Esophagus (tissue), 2 donors: ENCODE results near the gene CCNB2. TPM values are rescaled to one million over a fixed set of nuclear protein-coding genes. Genes with fewer than 3 reads are reported as not detected.

Experiments
- H3K27ac ChIP-seq, 2 donors: one replicate each; pipeline ENCODE4 v1.5.1; 2013; ENCODE audit warnings: low read depth in 2 of 2, mild to moderate bottlenecking in 2 of 2, inconsistent platforms in 1 of 2, low read length in 1 of 2, moderate library complexity in 1 of 2
- H3K27me3 ChIP-seq, 2 donors: one replicate each; pipeline ENCODE4 v1.6.1; 2013; ENCODE audit warnings: low read length in 2 of 2, control low read depth in 1 of 2, mild to moderate bottlenecking in 1 of 2; ENCODE audit not compliant: insufficient read depth in 2 of 2, control insufficient read depth in 1 of 2
- H3K36me3 ChIP-seq, 2 donors: one replicate each; pipeline ENCODE4 v1.6.1; 2013; ENCODE audit warnings: low read length in 1 of 2; ENCODE audit not compliant: control insufficient read depth in 2 of 2, insufficient read depth in 2 of 2
- H3K4me1 ChIP-seq, 2 donors: one replicate each; pipeline ENCODE4 v1.6.1; 2013; ENCODE audit warnings: low read length in 1 of 2; ENCODE audit not compliant: control insufficient read depth in 2 of 2, insufficient read depth in 2 of 2
- H3K4me3 ChIP-seq, 2 donors: one replicate each; pipeline ENCODE4 v1.5.1; 2013; ENCODE audit warnings: low read length in 2 of 2, mild to moderate bottlenecking in 2 of 2, low read depth in 1 of 2, moderate library complexity in 1 of 2
- H3K9me3 ChIP-seq, 2 donors: one replicate each; pipeline ENCODE4 v1.6.1; 2013; ENCODE audit warnings: mild to moderate bottlenecking in 2 of 2, low read depth in 1 of 2, low read length in 1 of 2, moderate library complexity in 1 of 2; ENCODE audit not compliant: control insufficient read depth in 2 of 2, insufficient read depth in 1 of 2
- WGBS, 2 donors: extraction: QIAGEN DNeasy Blood & Tissue Kit; methylation state at CpG; one replicate each; pipeline ENCODE4 v1.1.7; 2013; 5-methylcytosine and 5-hydroxymethylcytosine counted together
- polyA plus RNA-seq, 2 donors: library from polyadenylated mRNA; stranded (reverse); fragments of 200-250 nt; gene quantifications; one replicate each; pipeline ENCODE4 v1.2.3, GENCODE V29; 2013
- donor health status: healthy with polysubstance abuse.
- donor health status: Bipolar disorder and iron deficiency.

Gene CCNB2
- polyA plus RNA-seq, 2 donors = 5.9 to 19.3 TPM

DNA sequence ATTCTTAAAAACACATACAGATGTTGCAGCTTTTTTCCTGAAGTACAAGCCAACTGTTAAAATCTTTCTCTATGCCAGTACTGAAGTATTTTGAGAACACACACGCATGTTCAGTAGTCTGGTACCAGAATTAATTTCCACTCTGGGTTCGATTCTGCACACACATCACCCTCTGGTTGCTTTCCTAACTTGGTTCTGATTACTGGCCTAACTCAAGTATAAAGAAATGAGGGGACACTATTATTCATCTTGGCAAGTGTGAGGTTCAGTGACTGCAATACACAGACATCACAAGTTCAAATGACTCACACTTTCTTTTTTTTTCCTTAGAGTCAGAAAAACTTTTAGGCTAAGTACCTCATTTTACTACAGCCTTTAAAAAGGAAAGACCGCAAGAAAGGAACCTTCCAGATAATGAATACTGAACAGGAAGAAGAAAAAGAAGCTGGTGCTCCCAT, 64.3 kb downstream of the CCNB2 start:
- Histone ChIP-seq H3K9me3 (no peaks in the 10 kb centered on the region), H3K27ac (peak overlapping the region in 1 of 2 donors; percentile 71), H3K27me3 (no peaks in the 10 kb centered on the region), H3K4me3 (no peak overlapping the region), H3K4me1 (peaks cover 8 to 10% of the 10 kb centered on the region in 2 donors), H3K36me3 (no peaks in the 10 kb centered on the region)
- 64 to 75% methylated on average over 3 of the region's 3 CpGs for WGBS, 2 donors

DNA sequence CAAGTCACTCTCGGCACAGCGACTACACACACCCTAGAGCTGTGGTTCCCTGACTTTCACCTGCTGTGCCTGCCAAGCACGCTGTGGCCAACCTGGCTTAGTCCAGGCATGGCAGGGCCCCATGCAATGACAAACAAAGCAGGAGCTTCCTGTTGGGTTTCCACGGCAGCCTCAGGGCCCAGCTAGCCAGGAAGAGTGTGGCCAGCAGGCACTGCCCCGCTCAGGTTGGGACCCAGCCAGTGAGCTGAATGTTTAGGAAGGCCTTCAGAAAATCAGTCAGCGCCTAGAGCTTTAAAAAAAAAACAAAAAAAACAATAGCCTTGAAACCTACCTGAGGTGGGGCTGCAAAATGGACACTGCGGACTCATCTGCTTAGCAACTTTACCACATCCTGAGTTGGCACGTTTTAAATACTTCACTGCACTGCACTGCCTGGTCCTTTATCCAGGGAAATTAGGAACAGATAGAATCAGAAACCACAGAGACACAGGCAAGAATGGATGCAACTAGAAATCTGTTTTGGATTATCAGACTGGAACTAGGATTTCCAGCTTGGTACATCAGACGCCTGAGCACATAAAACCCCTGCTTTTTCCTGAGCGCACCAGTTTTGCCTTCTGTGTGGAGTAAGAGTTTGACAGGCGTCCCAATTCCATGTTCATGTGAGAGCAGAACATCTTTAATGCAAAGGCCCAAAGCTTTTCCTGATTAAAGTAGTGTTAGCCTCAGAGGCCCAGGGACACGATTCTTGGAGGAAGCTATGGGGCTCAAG, 65.5 kb downstream of the CCNB2 start:
- H3K4me1 ChIP-seq = peaks cover 4% of the 10 kb centered on the region in 2 donors
- 51 to 61% methylated on average over 12 of the region's 12 CpGs for WGBS, 2 donors

DNA sequence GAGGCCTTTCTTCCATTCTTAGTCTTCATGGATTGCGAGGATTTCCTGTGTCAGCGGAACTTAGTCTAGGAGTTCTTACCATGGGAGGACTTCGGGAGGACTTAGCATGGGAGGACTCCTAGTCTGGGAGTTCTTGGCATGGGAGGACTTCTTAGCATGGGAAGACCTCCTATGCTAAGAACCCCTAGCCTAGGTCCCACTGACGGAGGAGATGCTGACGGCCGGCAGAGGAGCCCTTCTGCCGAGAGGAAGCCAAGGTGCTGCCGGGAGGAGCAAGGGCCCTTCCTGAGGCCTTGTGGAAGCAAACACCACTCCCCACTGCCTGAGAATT, 66.1 kb downstream of the CCNB2 start:
- no peak overlapping the region for H3K4me3 ChIP-seq
- no peaks in the 10 kb centered on the region for H3K36me3 ChIP-seq
- peak overlapping the region in 1 of 2 donors; percentile 85 for H3K27ac ChIP-seq
- 95 to 97% methylated on average over 8 of the region's 8 CpGs for WGBS, 2 donors
- no peaks in the 10 kb centered on the region for H3K9me3 ChIP-seq
- peaks cover 4% of the 10 kb centered on the region in 2 donors for H3K4me1 ChIP-seq
- no peaks in the 10 kb centered on the region for H3K27me3 ChIP-seq

More for the DNA sequence above, 65.5 kb downstream of the CCNB2 start:
- no peaks in the 10 kb centered on the region for H3K36me3 ChIP-seq
- H3K27me3 ChIP-seq = no peaks in the 10 kb centered on the region
- H3K27ac ChIP-seq = peak overlapping the region; percentile 71 to 85
- H3K4me3 ChIP-seq = no peak overlapping the region
- H3K9me3 ChIP-seq = no peaks in the 10 kb centered on the region

DNA sequence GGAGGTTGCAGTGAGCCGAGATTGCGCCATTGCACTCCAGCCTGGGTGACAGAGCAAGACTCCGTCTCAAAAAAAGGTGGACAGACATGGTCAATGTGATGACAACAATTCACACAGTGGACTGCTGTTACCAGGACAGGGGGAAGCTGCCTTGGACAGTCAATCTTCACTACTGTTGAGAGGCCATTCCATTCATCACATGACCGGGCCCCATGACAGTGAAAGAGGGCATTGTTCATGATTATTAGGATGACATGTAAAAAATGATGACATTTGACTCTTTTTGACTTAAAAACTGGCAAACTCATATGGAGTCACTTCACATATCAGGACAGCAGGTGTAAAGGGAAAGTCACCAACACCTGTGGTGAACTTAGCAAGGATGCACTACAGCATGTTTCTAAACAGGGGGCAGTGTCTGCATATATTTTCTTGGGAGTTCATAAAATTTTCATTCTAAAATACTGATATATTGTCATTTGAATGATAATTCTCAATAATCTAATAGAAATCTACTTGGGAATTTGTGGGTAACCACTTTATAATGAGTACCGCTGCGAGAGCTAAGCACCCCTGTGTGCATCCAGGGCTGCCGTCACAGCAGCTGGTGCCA, 67.4 kb downstream of the CCNB2 start:
- Histone ChIP-seq H3K36me3 (no peaks in the 10 kb centered on the region), H3K9me3 (no peaks in the 10 kb centered on the region), H3K4me1 (peaks cover 0 to 4% of the 10 kb centered on the region in 2 donors), H3K4me3 (no peak overlapping the region), H3K27ac (no peak overlapping the region), H3K27me3 (no peaks in the 10 kb centered on the region)
- WGBS, 2 donors = 97 to 98% methylated on average over 7 of the region's 7 CpGs

DNA sequence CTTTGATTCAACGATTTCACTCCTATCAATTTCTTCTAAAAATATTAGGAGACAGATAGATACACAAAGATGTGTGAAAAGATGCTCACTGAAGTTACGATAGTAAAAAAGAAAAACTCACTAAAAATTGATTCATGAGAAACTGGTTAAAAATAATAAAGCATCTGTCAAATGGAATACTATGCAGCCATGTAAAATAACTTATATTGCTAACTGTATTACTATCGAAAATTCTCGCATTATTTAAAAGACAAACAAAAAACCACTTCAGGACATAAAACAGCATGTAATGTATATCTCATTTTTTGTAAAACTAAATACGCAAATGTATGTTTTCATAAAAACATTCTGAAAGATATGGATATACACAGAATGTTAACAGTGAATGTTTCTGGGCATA, 68.2 kb downstream of the CCNB2 start:
- no peak overlapping the region for H3K27ac ChIP-seq
- H3K4me1 ChIP-seq = peaks cover 0 to 4% of the 10 kb centered on the region in 2 donors
- H3K9me3 ChIP-seq = no peaks in the 10 kb centered on the region
- WGBS, 2 donors = 97 to 99% methylated on average over 5 of the region's 5 CpGs
- H3K36me3 ChIP-seq = peaks cover 0 to 2% of the 10 kb centered on the region in 2 donors
- no peak overlapping the region for H3K4me3 ChIP-seq
- H3K27me3 ChIP-seq = no peaks in the 10 kb centered on the region

DNA sequence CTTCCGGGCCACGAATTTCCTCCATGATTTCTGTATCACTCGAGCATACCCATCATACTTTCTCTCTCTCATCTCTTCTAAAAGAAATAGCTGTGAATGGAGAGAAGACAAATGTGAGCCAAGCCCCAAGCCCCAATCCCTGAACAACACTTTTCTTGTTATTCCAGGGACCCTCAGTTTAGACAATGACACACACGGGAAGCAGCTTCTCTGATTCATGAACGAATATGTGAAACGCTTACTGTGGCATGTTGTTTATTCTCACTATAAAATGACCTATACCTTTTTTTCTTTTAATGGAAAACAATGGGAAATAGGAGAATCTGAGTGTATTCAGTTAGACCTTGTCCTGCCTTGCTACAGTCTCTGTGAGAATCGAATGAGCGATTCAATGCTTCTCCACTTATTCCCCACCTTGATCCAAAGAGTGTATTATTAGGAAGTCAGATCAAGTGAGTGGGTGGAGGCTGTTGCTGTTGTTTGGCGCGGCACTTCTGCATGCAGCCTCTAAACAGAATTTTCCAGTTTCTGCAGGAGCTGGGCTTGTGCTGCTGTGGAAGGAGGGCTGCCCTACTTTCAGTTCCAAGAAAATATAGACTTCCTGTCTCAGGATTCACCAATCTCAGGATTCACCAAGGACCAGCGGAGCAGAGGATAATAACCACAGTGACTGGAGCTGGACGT, 69.3 kb downstream of the CCNB2 start:
- 89 to 90% methylated on average over 12 of the region's 12 CpGs for WGBS, 2 donors
- H3K9me3 ChIP-seq = no peaks in the 10 kb centered on the region
- H3K27me3 ChIP-seq = no peaks in the 10 kb centered on the region
- H3K4me1 ChIP-seq = peaks cover 0 to 4% of the 10 kb centered on the region in 2 donors
- H3K27ac ChIP-seq = peak overlapping the region in 1 of 2 donors; percentile 66
- peaks cover 0 to 5% of the 10 kb centered on the region in 2 donors for H3K36me3 ChIP-seq
- H3K4me3 ChIP-seq = no peak overlapping the region

Other genes with a start within 250 kb of the CCNB2 start
- 10 to 100 TPM; 57.6 to 62.7 TPM for gene SLTM, start 171.5 kb upstream of the CCNB2 start, polyA plus RNA-seq
- gene RNF111, start 117.5 kb upstream of the CCNB2 start, polyA plus RNA-seq = 1 to 10 TPM; 7.6 to 9.7 TPM
- not detected for gene LDHAL6B, start 101.7 kb downstream of the CCNB2 start, polyA plus RNA-seq